AG10803 (cell line): ENCODE data around the gene TRIM8.

Source experiments
- DNase-seq: peaks from one replicate; pipeline ENCODE4 v3.0.0; 2010; ENCODE audit warnings: low read depth
- H3K4me3 ChIP-seq: 2 replicates; pipeline ENCODE4 v1.5.1; 2011; ENCODE audit warnings: mild to moderate bottlenecking, low read length, control low read depth
- TF ChIP-seq, protein P1 (sequence below): conservative IDR thresholded peaks from 2 replicates; pipeline ENCODE4 v1.5.1; 2011; ENCODE audit warnings: mild to moderate bottlenecking, low read length, control low read depth, inconsistent platforms

Gene TRIM8

DNA sequence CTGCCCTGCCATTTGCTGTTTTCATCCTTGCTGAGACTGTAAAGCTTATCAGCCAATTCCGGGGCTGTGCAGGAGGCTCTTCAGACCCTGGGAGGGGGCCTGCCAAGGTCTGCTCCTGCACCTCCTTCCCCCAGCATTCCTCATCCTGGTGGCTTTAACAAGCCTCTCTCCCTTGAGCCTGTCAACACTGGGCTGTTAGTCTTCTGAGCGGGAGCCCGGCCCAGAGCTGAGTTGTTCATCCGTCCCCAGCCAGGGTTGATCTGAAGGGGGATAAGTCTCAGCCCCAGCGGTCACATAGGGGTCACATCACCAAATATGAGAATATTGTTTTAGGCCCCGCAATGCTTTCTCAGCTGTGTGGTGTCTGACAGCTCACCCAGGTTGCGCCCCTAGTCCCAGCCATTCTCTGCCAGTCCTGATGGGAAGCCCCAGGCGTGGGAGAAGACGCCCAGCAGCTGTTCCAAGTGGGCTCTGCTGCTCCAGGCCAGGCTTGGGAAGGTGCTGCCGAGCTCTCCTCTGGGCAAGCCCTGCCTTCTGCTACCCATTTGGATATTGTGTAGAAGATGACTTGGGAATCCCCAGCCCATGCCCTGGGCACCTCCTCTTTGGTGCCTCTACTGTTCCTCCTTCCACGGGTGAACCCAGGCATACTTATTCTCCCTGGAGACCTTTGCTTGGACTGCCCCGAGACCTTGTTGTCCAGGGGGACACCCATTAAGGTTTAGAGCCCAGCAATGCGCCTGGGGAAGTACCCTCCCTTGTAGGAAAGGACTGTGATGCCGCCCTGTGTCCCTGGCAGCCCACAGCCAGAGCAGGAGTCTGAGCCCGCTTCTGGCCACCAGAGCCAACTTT lies 23.5 kb upstream of the TRIM8 start:
- no peak overlapping the region for H3K4me3 ChIP-seq
- TF ChIP-seq, protein P1, sequence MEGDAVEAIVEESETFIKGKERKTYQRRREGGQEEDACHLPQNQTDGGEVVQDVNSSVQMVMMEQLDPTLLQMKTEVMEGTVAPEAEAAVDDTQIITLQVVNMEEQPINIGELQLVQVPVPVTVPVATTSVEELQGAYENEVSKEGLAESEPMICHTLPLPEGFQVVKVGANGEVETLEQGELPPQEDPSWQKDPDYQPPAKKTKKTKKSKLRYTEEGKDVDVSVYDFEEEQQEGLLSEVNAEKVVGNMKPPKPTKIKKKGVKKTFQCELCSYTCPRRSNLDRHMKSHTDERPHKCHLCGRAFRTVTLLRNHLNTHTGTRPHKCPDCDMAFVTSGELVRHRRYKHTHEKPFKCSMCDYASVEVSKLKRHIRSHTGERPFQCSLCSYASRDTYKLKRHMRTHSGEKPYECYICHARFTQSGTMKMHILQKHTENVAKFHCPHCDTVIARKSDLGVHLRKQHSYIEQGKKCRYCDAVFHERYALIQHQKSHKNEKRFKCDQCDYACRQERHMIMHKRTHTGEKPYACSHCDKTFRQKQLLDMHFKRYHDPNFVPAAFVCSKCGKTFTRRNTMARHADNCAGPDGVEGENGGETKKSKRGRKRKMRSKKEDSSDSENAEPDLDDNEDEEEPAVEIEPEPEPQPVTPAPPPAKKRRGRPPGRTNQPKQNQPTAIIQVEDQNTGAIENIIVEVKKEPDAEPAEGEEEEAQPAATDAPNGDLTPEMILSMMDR: no peak
- DNase-seq: no peak

DNA sequence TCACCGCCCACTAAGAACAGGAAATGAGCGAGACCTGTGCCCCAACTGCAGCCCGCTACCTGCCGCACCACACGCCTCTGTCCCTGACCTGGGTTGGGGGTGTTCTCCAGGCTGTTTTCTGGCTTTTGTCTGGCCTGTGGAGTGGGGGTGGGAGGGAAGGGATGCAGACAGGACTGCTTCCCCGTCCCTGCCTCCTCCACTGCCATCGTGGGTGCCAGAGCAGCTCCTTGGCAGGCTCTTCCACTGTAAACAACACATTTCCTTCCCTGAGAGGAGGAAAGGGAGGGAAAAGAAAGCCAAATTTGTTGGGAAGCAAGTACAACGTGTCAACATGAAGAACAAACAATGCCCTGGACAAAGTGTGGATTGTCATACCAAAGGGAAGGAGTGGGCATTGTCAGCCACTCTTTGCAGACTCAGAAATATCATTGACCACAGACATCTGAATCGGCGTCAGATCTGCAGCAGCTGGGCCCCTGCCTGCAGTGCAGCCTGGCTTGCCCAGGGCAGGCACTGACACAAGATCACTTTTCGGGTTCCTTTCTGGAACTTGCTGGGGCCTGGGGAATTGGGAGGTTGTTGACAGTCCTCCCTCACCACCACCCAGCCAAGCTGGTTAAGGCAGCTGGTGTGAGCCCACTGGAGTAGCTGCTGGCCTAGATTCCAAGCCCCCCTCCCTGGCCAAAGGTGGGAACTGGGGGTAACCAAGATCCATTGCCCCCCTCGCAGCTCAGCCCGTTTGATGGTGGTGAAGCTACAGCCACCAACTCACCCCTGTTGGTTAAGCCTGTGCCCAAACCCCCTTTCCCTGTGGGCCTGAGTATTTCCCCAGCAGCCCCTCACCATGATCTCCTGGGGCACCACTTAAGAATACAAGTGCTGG lies 22.6 kb upstream of the TRIM8 start:
- TF ChIP-seq, protein P1: no peak
- no peak overlapping the region for H3K4me3 ChIP-seq
- peak; percentile 65 for DNase-seq

DNA sequence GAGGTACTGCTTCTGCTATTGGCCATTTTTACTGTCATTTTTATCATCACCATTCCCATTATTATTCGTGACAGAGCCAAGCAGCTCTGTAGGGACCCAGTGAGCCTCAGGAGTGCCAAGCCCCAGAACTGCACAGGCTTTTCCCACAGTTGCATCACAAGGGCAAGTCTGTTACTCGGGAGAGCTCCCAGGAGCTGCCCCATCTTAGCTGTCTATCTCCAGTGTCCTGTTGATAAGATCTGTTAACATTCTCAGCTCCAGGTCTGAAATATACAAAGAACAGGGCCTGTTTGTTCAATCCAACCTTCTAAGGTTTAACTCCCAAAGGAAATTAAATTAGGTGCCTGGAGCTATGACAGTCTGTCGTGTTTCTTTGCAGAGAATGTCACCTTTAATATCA lies 20.2 kb upstream of the TRIM8 start:
- TF ChIP-seq, protein P1: no peak
- H3K4me3 ChIP-seq: no peak overlapping the region
- no peak for DNase-seq

DNA sequence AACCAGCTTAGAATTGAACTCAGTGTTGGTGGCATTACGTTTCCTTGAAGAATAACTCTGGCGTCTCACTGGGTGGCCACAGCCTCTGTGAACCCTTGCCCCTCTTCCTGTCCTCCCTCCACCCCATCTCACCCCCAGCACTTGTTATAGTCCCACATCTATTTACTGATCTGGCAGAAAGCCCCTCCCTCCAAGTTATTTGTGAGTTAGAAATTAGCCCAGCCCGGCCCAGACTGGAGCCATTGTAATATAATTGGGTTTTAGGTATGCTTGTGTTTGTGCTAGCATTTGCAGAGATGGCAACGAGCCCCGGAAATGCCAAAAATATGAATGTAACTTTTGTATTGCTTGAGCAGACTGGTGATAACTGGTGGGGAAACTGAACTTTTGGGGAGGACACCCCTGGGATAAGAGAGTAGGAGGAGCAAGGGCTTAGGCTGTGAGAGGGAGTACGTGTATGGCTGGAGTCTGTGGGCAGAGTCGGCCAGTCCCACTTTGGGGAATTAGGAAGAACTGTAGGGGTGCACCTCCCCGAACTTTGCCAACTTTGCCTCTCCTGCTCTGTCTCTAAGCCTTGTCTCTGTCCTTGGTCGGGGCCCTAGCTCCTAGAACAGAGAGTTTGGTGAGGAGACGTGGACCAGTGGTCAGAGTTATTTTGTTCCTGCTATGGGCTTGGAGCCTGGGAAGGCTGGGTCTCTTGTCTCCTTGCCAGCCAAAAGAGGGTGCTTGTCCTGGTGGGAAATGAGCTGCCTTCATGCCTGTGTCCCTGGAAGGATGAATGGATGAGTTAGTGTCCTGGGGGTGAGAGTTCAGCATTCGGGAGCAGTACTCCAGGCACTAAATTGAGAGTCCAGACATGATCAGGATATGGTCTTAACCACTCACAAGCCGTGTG lies 19.3 kb upstream of the TRIM8 start:
- no peak overlapping the region for H3K4me3 ChIP-seq
- TF ChIP-seq, protein P1: no peak
- no peak for DNase-seq

DNA sequence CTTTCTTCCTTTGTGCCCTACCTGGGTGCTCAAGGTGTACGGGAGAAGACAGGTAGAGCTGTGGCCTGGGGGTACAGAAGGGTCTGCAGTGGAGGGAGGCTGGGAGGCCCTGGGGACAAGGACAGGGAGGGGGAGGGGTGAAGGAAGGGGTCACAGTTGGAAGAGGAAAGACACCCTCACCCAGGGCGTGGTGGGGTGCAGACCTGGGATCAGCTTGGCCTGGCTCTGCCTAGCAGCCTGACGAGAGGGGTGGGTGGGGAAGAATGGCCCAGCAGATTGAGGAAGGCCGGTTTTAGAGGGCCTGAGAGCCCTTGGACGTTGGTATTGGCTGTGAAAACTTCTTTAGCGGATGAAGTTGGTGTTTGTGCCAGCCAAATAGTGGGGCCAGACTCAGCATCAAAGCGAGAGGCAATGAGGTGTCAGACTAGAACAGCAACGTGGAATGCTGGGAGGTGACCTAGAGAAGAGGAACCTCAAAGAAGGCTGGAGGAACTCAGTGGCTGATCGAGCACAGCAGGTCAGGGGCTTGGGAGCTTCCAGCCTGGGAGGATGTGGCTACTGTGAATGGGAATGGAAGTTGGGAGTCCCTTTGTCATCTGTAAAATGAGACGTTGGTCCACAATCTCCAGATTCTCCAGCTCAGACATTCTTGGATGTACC lies 18.1 kb upstream of the TRIM8 start:
- TF ChIP-seq, protein P1: no peak
- DNase-seq: no peak
- no peak overlapping the region for H3K4me3 ChIP-seq

DNA sequence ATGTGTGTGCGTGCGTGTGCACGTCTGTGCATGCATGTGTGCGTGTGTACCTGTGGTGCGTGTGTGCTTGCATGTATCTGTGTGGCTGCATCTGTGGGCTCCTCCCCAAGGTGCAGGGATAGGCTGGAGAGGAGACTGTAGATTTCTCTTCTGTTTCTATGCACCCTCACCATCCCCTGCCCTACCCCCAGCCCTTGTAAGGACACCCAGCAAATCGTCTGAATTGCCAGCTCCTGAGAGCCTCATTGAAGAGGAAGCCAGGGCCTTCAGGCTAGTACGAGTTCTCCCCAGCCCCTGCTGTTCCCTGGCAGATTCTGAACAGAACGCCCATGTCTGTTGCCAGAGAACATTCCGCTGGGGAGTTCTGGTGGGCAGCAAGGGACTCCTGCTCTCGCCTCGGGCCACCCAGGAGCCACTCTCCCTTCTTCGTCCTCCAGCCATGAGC lies 17.0 kb upstream of the TRIM8 start:
- no peak overlapping the region for H3K4me3 ChIP-seq
- DNase-seq: no peak
- TF ChIP-seq, protein P1: no peak
